Measurements from ENCODE around the gene CSMD2. TPM values are rescaled to one million over a fixed set of nuclear protein-coding genes. Genes with fewer than 3 reads are reported as not detected.

Gene CSMD2
- total and polyA plus RNA-seq, 2 of the 4 experiments (the other 2 are of a cell fraction) = under 0.01 to 0.36 TPM

DNA sequence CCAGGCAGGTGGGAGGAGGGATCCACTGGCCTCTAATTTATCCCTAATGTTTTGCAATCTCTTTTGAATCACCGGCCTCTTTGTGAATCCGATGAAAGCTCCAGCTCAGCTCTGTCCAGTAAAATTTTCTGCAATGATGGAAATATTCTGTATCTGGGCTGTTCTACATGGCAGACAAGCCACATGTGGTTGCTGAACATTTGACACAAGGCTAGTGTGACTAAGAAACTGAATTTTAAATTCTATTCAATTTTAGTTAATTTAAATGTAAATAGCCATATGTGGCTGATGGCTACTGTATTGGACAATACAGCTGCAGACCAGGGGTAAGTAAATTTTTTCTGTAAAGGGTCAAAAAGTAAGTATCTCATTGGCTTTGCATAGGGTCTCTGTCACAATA lies 135.1 kb downstream of the CSMD2 start:
- H3K9ac ChIP-seq (ENCODE audit: low read depth, low read length) = no peak overlapping the region
- H2AK5ac ChIP-seq (ENCODE audit: low read depth, low read length) = no peak overlapping the region
- H2BK120ac ChIP-seq (ENCODE audit: low read depth, low read length) = no peak overlapping the region
- H3K56ac ChIP-seq (ENCODE audit: extremely low read depth, insufficient read depth, low read length) = no peak overlapping the region
- no peak for ATAC-seq (ENCODE audit: low read depth)
- H3K27me3 ChIP-seq (ENCODE audit: control insufficient read depth, insufficient read depth, low read length) = no peaks in the 10 kb centered on the region
- H2AFZ ChIP-seq (replicated peaks; ENCODE audit: low read length, poor library complexity) = no peak overlapping the region
- CTCF ChIA-PET = no interaction called here
- no peak overlapping the region for H3K4me3 ChIP-seq (ENCODE audit: insufficient read depth, low read depth, low read length)
- no TSS peak for BruUV-seq (replicated peaks)
- H3K4ac ChIP-seq (ENCODE audit: low read depth, low read length) = no peak overlapping the region
- POLR2A ChIA-PET (ENCODE audit: unreplicated experiment) = no interaction called here
- no peak overlapping the region for H3K18ac ChIP-seq (ENCODE audit: low read depth, low read length)
- no peaks in the 10 kb centered on the region for H3K9me1 ChIP-seq (ENCODE audit: insufficient read depth, low read length)
- no peak overlapping the region for H4K8ac ChIP-seq (ENCODE audit: low read depth in 2 of 2, low read length in 2 of 2)
- no peak overlapping the region for H2AK9ac ChIP-seq (replicated peaks; ENCODE audit: low read depth, low read length, poor library complexity)
- dilution Hi-C loops (cut with HindIII; ENCODE audit: low sequenced_read_pairs, unreplicated experiment) = no loop called here
- no peaks in the 10 kb centered on the region for H3K79me1 ChIP-seq (ENCODE audit: low read depth in 1 of 2, low read length in 2 of 2)
- no CpG with 5 or more reads among the region's 2 CpGs for WGBS, 2 experiments (ENCODE audit: extremely low coverage in 2 of 2, insufficient read length in 1 of 2)
- no peak overlapping the region for H2BK20ac ChIP-seq (ENCODE audit: low read depth, low read length)
- no peak overlapping the region for H4K5ac ChIP-seq (ENCODE audit: low read depth, low read length)
- in situ Hi-C loops (cut with MboI; ENCODE audit: low sequenced_read_pairs) = no loop called here
- H4K91ac ChIP-seq (ENCODE audit: insufficient read depth, low read depth, low read length) = no peak overlapping the region
- no peak overlapping the region for H3K27ac ChIP-seq (ENCODE audit: insufficient read depth, low read length)
- H3K23ac ChIP-seq (ENCODE audit: low read depth, low read length) = no peak overlapping the region
- no peak overlapping the region for H3K4me2 ChIP-seq (ENCODE audit: low read depth, low read length)
- H4K20me1 ChIP-seq (ENCODE audit: insufficient read depth, low read length) = no peaks in the 10 kb centered on the region
- H3K4me1 ChIP-seq (ENCODE audit: control insufficient read depth, insufficient read depth, low read length) = no peaks in the 10 kb centered on the region
- H3K14ac ChIP-seq (replicated peaks; ENCODE audit: low read depth, low read length) = no peak overlapping the region
- H2BK15ac ChIP-seq (ENCODE audit: low read depth, low read length) = no peak overlapping the region
- H2BK5ac ChIP-seq (ENCODE audit: low read depth, low read length, poor library complexity, severe bottlenecking) = no peak overlapping the region
- H3K36me3 ChIP-seq (ENCODE audit: control insufficient read depth, insufficient read depth, low read length) = no peaks in the 10 kb centered on the region
- intact Hi-C loops (cut with micrococcal nuclease) = no loop called here
- DNase-seq = no peak
- TF ChIP-seq USF2 (IDR thresholded peaks at IDR 0.05; ENCODE audit: low read depth, low read length) = no peak
- TF ChIP-seq CHD1 (IDR thresholded peaks at IDR 0.05; ENCODE audit: low read depth, low read length) = no peak
- TF ChIP-seq MAZ (IDR thresholded peaks at IDR 0.05; ENCODE audit: borderline replicate concordance, low read depth, low read length) = no peak
- TF ChIP-seq RAD21 (IDR thresholded peaks at IDR 0.05; ENCODE audit: low read length) = no peak
- TF ChIP-seq NFE2L2 (IDR thresholded peaks at IDR 0.05; ENCODE audit: low read depth, low read length) = no peak
- no peak for TF ChIP-seq MAFK (IDR thresholded peaks at IDR 0.05; ENCODE audit: low read depth, low read length)
- no peak for TF ChIP-seq SMC3 (IDR thresholded peaks at IDR 0.05; ENCODE audit: low read depth, low read length)
- no peak for TF ChIP-seq CEBPB (IDR thresholded peaks at IDR 0.05; ENCODE audit: low read depth, low read length)
- TF ChIP-seq, protein P1, sequence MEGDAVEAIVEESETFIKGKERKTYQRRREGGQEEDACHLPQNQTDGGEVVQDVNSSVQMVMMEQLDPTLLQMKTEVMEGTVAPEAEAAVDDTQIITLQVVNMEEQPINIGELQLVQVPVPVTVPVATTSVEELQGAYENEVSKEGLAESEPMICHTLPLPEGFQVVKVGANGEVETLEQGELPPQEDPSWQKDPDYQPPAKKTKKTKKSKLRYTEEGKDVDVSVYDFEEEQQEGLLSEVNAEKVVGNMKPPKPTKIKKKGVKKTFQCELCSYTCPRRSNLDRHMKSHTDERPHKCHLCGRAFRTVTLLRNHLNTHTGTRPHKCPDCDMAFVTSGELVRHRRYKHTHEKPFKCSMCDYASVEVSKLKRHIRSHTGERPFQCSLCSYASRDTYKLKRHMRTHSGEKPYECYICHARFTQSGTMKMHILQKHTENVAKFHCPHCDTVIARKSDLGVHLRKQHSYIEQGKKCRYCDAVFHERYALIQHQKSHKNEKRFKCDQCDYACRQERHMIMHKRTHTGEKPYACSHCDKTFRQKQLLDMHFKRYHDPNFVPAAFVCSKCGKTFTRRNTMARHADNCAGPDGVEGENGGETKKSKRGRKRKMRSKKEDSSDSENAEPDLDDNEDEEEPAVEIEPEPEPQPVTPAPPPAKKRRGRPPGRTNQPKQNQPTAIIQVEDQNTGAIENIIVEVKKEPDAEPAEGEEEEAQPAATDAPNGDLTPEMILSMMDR (conservative IDR thresholded peaks at IDR 0.05; ENCODE audit: low read depth, low read length) = no peak
- no peak for TF ChIP-seq FOS (IDR thresholded peaks at IDR 0.05; ENCODE audit: low read depth, low read length)
- TF ChIP-seq MXI1 (IDR thresholded peaks at IDR 0.05; ENCODE audit: borderline replicate concordance, low read depth, low read length) = no peak
- H3K9me3 ChIP-seq (ENCODE audit: control insufficient read depth, insufficient read depth, low read length) = peaks cover 16% of the 10 kb centered on the region
